GM23248 (cell line): ENCODE data around the gene SUFU. TPM values are rescaled to one million over a fixed set of nuclear protein-coding genes. Genes with fewer than 3 reads are reported as not detected.

Experiments
- DNase-seq: peaks from one replicate; pipeline ENCODE4 v3.0.0-alpha.2; 2015
- H2AFZ ChIP-seq: fragments of 200-600 bp; sonication (generic); 2 replicates; pipeline ENCODE4 v1.6.1; 2016; ENCODE audit warnings: antibody characterized with exemption
- H3F3A ChIP-seq: fragments of 200-600 bp; sonication (generic); 2 replicates; pipeline ENCODE4 v1.6.1; 2016; ENCODE audit warnings: mild to moderate bottlenecking, antibody characterized with exemption, mixed run types; ENCODE audit not compliant: insufficient read depth
- H3K27ac ChIP-seq: fragments of 200-600 bp; sonication (generic); 2 replicates; pipeline ENCODE4 v1.5.1; 2016; ENCODE audit warnings: mild to moderate bottlenecking
- H3K27me3 ChIP-seq: fragments of 200-600 bp; sonication (generic); replicated peaks from 2 replicates; pipeline ENCODE4 v1.6.1; 2016; ENCODE audit warnings: mild to moderate bottlenecking; ENCODE audit not compliant: insufficient read depth
- H3K36me3 ChIP-seq: fragments of 200-600 bp; sonication (generic); 2 replicates; pipeline ENCODE4 v1.6.1; 2016; ENCODE audit warnings: low read depth, mild to moderate bottlenecking
- H3K4me1 ChIP-seq: fragments of 200-600 bp; sonication (generic); 2 replicates; pipeline ENCODE4 v1.6.1; 2016; ENCODE audit warnings: mild to moderate bottlenecking; ENCODE audit not compliant: insufficient read depth
- H3K4me2 ChIP-seq: fragments of 200-600 bp; sonication (generic); one replicate; pipeline ENCODE4 v1.6.1; 2016; ENCODE audit warnings: mild to moderate bottlenecking; ENCODE audit not compliant: unreplicated experiment
- H3K4me3 ChIP-seq: fragments of 200-600 bp; sonication (generic); 2 replicates; pipeline ENCODE4 v1.5.1; 2016; ENCODE audit warnings: mild to moderate bottlenecking
- H3K79me2 ChIP-seq: fragments of 200-600 bp; sonication (generic); 2 replicates; pipeline ENCODE4 v1.6.1; 2016; ENCODE audit warnings: mild to moderate bottlenecking; ENCODE audit not compliant: insufficient read depth
- H3K9ac ChIP-seq: fragments of 200-600 bp; sonication (generic); 2 replicates; pipeline ENCODE4 v1.6.1; 2016; ENCODE audit warnings: mild to moderate bottlenecking
- H3K9me2 ChIP-seq: fragments of 200-600 bp; sonication (generic); 2 replicates; pipeline ENCODE4 v1.6.1; 2016; ENCODE audit warnings: mixed run types, mild to moderate bottlenecking, moderate library complexity; ENCODE audit not compliant: insufficient read depth
- H3K9me3 ChIP-seq: fragments of 200-600 bp; sonication (generic); one replicate; pipeline ENCODE4 v1.6.1; 2017; ENCODE audit warnings: low read depth
- H4K20me1 ChIP-seq: fragments of 200-600 bp; sonication (generic); 2 replicates; pipeline ENCODE4 v1.6.0; 2016; ENCODE audit not compliant: insufficient read depth
- EZH2 ChIP-seq: fragments of 200-600 bp; sonication (generic); IDR thresholded peaks from 2 replicates; pipeline ENCODE4 v1.6.1; 2018; ENCODE audit warnings: antibody characterized with exemption, mild to moderate bottlenecking; ENCODE audit not compliant: insufficient read depth, poor library complexity, severe bottlenecking
- EZH2phosphoT487 ChIP-seq: fragments of 200-600 bp; sonication (generic); IDR thresholded peaks from 2 replicates; pipeline ENCODE4 v1.6.1; 2018; ENCODE audit warnings: antibody characterized with exemption, moderate library complexity, mild to moderate bottlenecking, low read depth; ENCODE audit not compliant: insufficient read depth
- WGBS, 2 experiments: methylation state at CpG; one replicate each; pipeline ENCODE4 v1.1.6; 2015 to 2017; ENCODE audit warnings: low lambda C conversion rate in 2 of 2, low coverage in 1 of 2; ENCODE audit errors: missing lambda C conversion rate in 2 of 2; 5-methylcytosine and 5-hydroxymethylcytosine counted together
- in situ Hi-C: fragments of 300-500 bp; cut with MboI; formaldehyde crosslinking; loops from 2 replicates; pipeline ENCODE4 v1.15.0; 2020
- polyA plus RNA-seq: library from polyadenylated mRNA; unstranded; fragments of >200 nt; fragmentation: Nextera tagmentation; extraction: Ambion mirVana; gene quantifications from 2 replicates; pipeline ENCODE4 v1.2.1, GENCODE V29; 2016
- total RNA-seq: library from RNA; depleted of rRNA; stranded (reverse); fragments of >200 nt; shearing (Covaris generic); gene quantifications from 2 replicates; pipeline ENCODE4 v1.2.3, GENCODE V29; 2014

SUFU gene
- total and polyA plus RNA-seq, 2 experiments from 2014 or later, result 3.1 to 5.0 TPM

DNA sequence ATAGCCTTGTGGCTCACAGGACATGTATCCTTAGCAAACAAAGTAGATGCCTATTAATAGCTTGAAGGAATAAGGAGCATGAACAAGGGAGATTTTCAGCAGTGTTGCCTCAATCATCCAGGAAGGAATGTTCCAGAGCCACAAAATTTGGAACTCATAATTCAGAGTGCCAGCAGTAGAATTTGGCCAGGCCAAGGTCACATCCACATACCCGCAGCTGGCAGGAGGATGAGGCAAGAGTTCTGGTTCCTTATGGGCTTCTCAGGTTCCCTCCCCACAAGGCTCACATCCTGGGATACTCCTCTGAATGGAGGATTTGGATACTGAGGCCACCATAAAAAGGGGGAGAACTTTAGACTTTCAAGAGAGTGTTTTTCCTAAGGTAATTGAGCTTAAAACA is 45.8 kb downstream of the SUFU start:
- H3K27me3 ChIP-seq, result no peaks in the 10 kb centered on the region
- no peaks in the 10 kb centered on the region for H3K9me3 ChIP-seq
- no peak overlapping the region for H3K9ac ChIP-seq
- H3K4me2 ChIP-seq, result no peak overlapping the region
- H3K4me1 ChIP-seq, result peaks cover 19% of the 10 kb centered on the region
- in situ Hi-C loops, result no loop called here
- no peaks in the 10 kb centered on the region for H4K20me1 ChIP-seq
- DNase-seq, result no peak
- H3K9me2 ChIP-seq, result no peaks in the 10 kb centered on the region
- H3K27ac ChIP-seq, result no peak overlapping the region
- TF ChIP-seq EZH2, result no peak
- no peak for TF ChIP-seq EZH2phosphoT487
- H2AFZ ChIP-seq, result no peak overlapping the region
- WGBS, 2 experiments, result 88 to 95% methylated on average over 1 of the region's 1 CpG
- peaks cover 4% of the 10 kb centered on the region; the same call in 1 of the 2 replicates for H3K36me3 ChIP-seq
- H3K4me3 ChIP-seq, result no peak overlapping the region
- peaks cover 16% of the 10 kb centered on the region for H3F3A ChIP-seq
- H3K79me2 ChIP-seq, result peaks cover 22% of the 10 kb centered on the region

- H3K9ac ChIP-seq, result no peak overlapping the region
- H3K4me2 ChIP-seq, result no peak overlapping the region
- H3K9me3 ChIP-seq, result no peaks in the 10 kb centered on the region
- peaks cover 17% of the 10 kb centered on the region for H3K79me2 ChIP-seq
- H3K9me2 ChIP-seq, result no peaks in the 10 kb centered on the region
- peaks cover 19% of the 10 kb centered on the region for H3K4me1 ChIP-seq
- H3K27me3 ChIP-seq, result no peaks in the 10 kb centered on the region
- in situ Hi-C loops, result no loop called here
- H2AFZ ChIP-seq, result no peak overlapping the region
- 99% methylated on average over 9 of the region's 9 CpGs for WGBS, 2 experiments
- H4K20me1 ChIP-seq, result no peaks in the 10 kb centered on the region
- peaks cover 21% of the 10 kb centered on the region for H3F3A ChIP-seq
- H3K36me3 ChIP-seq, result peaks cover 4% of the 10 kb centered on the region; the same call in 1 of the 2 replicates
- TF ChIP-seq EZH2phosphoT487, result no peak
- no peak for TF ChIP-seq EZH2
- DNase-seq, result no peak
- H3K4me3 ChIP-seq, result no peak overlapping the region
- no peak overlapping the region for H3K27ac ChIP-seq
These were observed 47.0 kb downstream of the SUFU start for GRCh38 chr10:102550636-102551210.

- no peaks in the 10 kb centered on the region for H3K9me2 ChIP-seq
- 74 to 84% methylated on average over 2 of the region's 2 CpGs for WGBS, 2 experiments
- no peak overlapping the region for H2AFZ ChIP-seq
- H3K9me3 ChIP-seq, result no peaks in the 10 kb centered on the region
- TF ChIP-seq EZH2 (no peak), EZH2phosphoT487 (no peak)
- H3K27me3 ChIP-seq, result no peaks in the 10 kb centered on the region
- in situ Hi-C loops, result no loop called here
- DNase-seq, result no peak
- H4K20me1 ChIP-seq, result no peaks in the 10 kb centered on the region
- H3K79me2 ChIP-seq, result peaks cover 25% of the 10 kb centered on the region
- peaks cover 9% of the 10 kb centered on the region for H3K4me1 ChIP-seq
- no peak overlapping the region for H3K9ac ChIP-seq
- H3K36me3 ChIP-seq, result peaks cover 4% of the 10 kb centered on the region; the same call in 1 of the 2 replicates
- H3F3A ChIP-seq, result peaks cover 17% of the 10 kb centered on the region
- no peak overlapping the region for H3K4me2 ChIP-seq
- H3K27ac ChIP-seq, result no peak overlapping the region
- H3K4me3 ChIP-seq, result no peak overlapping the region
These were observed 48.8 kb downstream of the SUFU start for GRCh38 chr10:102552533-102552932.

GRCh38 chr10:102553771-102554170 is 50.0 kb downstream of the SUFU start:
- H3K4me3 ChIP-seq, result no peak overlapping the region
- no peak overlapping the region for H2AFZ ChIP-seq
- 98 to 99% methylated on average over 7 of the region's 7 CpGs for WGBS, 2 experiments
- no peaks in the 10 kb centered on the region for H3K27me3 ChIP-seq
- H3F3A ChIP-seq, result peaks cover 15% of the 10 kb centered on the region
- no peak overlapping the region for H3K27ac ChIP-seq
- peaks cover 4% of the 10 kb centered on the region; the same call in 1 of the 2 replicates for H3K36me3 ChIP-seq
- H4K20me1 ChIP-seq, result no peaks in the 10 kb centered on the region
- H3K79me2 ChIP-seq, result peaks cover 28% of the 10 kb centered on the region
- no peaks in the 10 kb centered on the region for H3K9me2 ChIP-seq
- peaks cover 9% of the 10 kb centered on the region for H3K4me1 ChIP-seq
- no peak overlapping the region for H3K4me2 ChIP-seq
- in situ Hi-C loops, result no loop called here
- H3K9me3 ChIP-seq, result no peaks in the 10 kb centered on the region
- H3K9ac ChIP-seq, result no peak overlapping the region
- TF ChIP-seq EZH2, result no peak
- TF ChIP-seq EZH2phosphoT487, result no peak
- no peak for DNase-seq

- no peak overlapping the region for H3K4me2 ChIP-seq
- no peaks in the 10 kb centered on the region for H3K9me3 ChIP-seq
- H3K4me3 ChIP-seq, result no peak overlapping the region
- DNase-seq, result no peak
- no peaks in the 10 kb centered on the region for H4K20me1 ChIP-seq
- no peaks in the 10 kb centered on the region for H3K9me2 ChIP-seq
- no peak for TF ChIP-seq EZH2
- TF ChIP-seq EZH2phosphoT487, result no peak
- peaks cover 28% of the 10 kb centered on the region for H3K79me2 ChIP-seq
- no peak overlapping the region for H3K27ac ChIP-seq
- WGBS, 2 experiments, result 96 to 99% methylated on average over 5 of the region's 5 CpGs
- H3K9ac ChIP-seq, result no peak overlapping the region
- H3F3A ChIP-seq, result peaks cover 15% of the 10 kb centered on the region
- in situ Hi-C loops, result no loop called here
- H2AFZ ChIP-seq, result no peak overlapping the region
- peaks cover 4% of the 10 kb centered on the region; the same call in 1 of the 2 replicates for H3K36me3 ChIP-seq
- peaks cover 9% of the 10 kb centered on the region for H3K4me1 ChIP-seq
- no peaks in the 10 kb centered on the region for H3K27me3 ChIP-seq
These were observed 50.8 kb downstream of the SUFU start for GRCh38 chr10:102554531-102554930.
